Vagina (tissue), 2 donors: ENCODE measurements around the gene NR4A1.
A peak's percentile ranks its signal among the peaks of the same experiment; 100 is the strongest.

Experiments
- CTCF ChIP-seq, 3 experiments: fragments of 450-650 bp in 2 of 3; fragments of 200-600 bp in 1 of 3; sonication (generic) in 1 of 3; IDR thresholded peaks; one replicate each; pipeline ENCODE4 v1.5.1; 2017 to 2019; ENCODE audit warnings: antibody characterized with exemption in 3 of 3, mild to moderate bottlenecking in 2 of 3, moderate library complexity in 2 of 3
- POLR2AphosphoS5 ChIP-seq, 2 donors: sonication (generic); formaldehyde crosslinking; IDR thresholded peaks; one replicate each; pipeline ENCODE4 v1.9.0; 2017; ENCODE audit warnings: antibody characterized with exemption in 2 of 2, mild to moderate bottlenecking in 2 of 2, low read depth in 1 of 2; ENCODE audit not compliant: insufficient read depth in 1 of 2

- TF ChIP-seq CTCF (IDR thresholded peaks at IDR 0.05) (no peak), POLR2AphosphoS5 (IDR thresholded peaks at IDR 0.05; ENCODE audit: insufficient read depth in 1 of 2, low read depth in 1 of 2) (peak in 1 of 2 donors; percentile 20)
Observed at GRCh38 chr12:52005903-52006703, 45.1 kb upstream of the NR4A1 start.
